HEK293 (cell line): ENCODE results near the gene ASAP2.
A peak's percentile ranks its signal among the peaks of the same experiment; 100 is the strongest.

Source experiments
- GFI1B ChIP-seq: fragments of 450-650 bp; formaldehyde crosslinking; IDR thresholded peaks from 2 replicates; pipeline ENCODE4 v1.5.1; 2016; ENCODE audit warnings: missing biosample characterization, missing genetic modification characterization
- GLI2 ChIP-seq: fragments of 450-650 bp; formaldehyde crosslinking; IDR thresholded peaks from 2 replicates; pipeline ENCODE4; 2017; ENCODE audit warnings: missing biosample characterization, missing genetic modification characterization, low read depth, borderline replicate concordance
- HOXD13 ChIP-seq: sonication (generic); formaldehyde crosslinking; IDR thresholded peaks from 2 replicates; pipeline ENCODE4 v1.8.0; 2022; ENCODE audit warnings: missing genetic modification reagents, borderline replicate concordance
- INSM2 ChIP-seq: fragments of 450-650 bp; formaldehyde crosslinking; IDR thresholded peaks from 2 replicates; pipeline ENCODE4 v1.5.1; 2016; ENCODE audit warnings: missing biosample characterization, missing genetic modification characterization
- KLF1 ChIP-seq: fragments of 450-650 bp; formaldehyde crosslinking; IDR thresholded peaks from 2 replicates; pipeline ENCODE4 v1.5.1; 2016; ENCODE audit warnings: missing biosample characterization, missing genetic modification characterization
- KLF10 ChIP-seq: fragments of 450-650 bp; IDR thresholded peaks from 2 replicates; pipeline ENCODE4 v1.5.1; 2018; ENCODE audit warnings: missing biosample characterization, mild to moderate bottlenecking, missing genetic modification characterization
- OSR2 ChIP-seq: fragments of 450-650 bp; formaldehyde crosslinking; IDR thresholded peaks from 2 replicates; pipeline ENCODE4 v1.5.1; 2016; ENCODE audit warnings: missing biosample characterization, missing genetic modification characterization
- RBAK ChIP-seq: fragments of 450-650 bp; formaldehyde crosslinking; IDR thresholded peaks from 2 replicates; pipeline ENCODE4 v1.5.1; 2016; ENCODE audit warnings: missing biosample characterization, missing genetic modification characterization
- SCRT1 ChIP-seq: fragments of 450-650 bp; formaldehyde crosslinking; IDR thresholded peaks from 2 replicates; pipeline ENCODE4 v1.5.1; 2016; ENCODE audit warnings: missing biosample characterization, missing genetic modification characterization, borderline replicate concordance
- SCRT2 ChIP-seq: fragments of 450-650 bp; formaldehyde crosslinking; IDR thresholded peaks from 2 replicates; pipeline ENCODE4 v1.5.1; 2016; ENCODE audit warnings: missing biosample characterization, missing genetic modification characterization
- SP3 ChIP-seq: fragments of 450-650 bp; formaldehyde crosslinking; IDR thresholded peaks from 2 replicates; pipeline ENCODE4 v1.5.1; 2016; ENCODE audit warnings: missing biosample characterization, missing genetic modification characterization
- WT1 ChIP-seq: fragments of 450-650 bp; formaldehyde crosslinking; IDR thresholded peaks from 2 replicates; pipeline ENCODE4 v1.5.1; 2016; ENCODE audit warnings: missing biosample characterization, missing genetic modification characterization
- YY1 ChIP-seq: fragments of 450-650 bp; formaldehyde crosslinking; IDR thresholded peaks from 2 replicates; pipeline ENCODE4 v1.5.1; 2018; ENCODE audit warnings: missing biosample characterization, missing genetic modification characterization
- ZBTB20 ChIP-seq: fragments of 450-650 bp; formaldehyde crosslinking; IDR thresholded peaks from 2 replicates; pipeline ENCODE4 v1.5.1; 2016; ENCODE audit warnings: missing biosample characterization, missing genetic modification characterization
- ZBTB7A ChIP-seq: fragments of 450-650 bp; formaldehyde crosslinking; IDR thresholded peaks from 2 replicates; pipeline ENCODE4 v1.5.1; 2016; ENCODE audit warnings: low read depth, missing biosample characterization, missing genetic modification characterization
- ZBTB8A ChIP-seq: fragments of 450-650 bp; formaldehyde crosslinking; IDR thresholded peaks from 2 replicates; pipeline ENCODE4 v1.5.1; 2016; ENCODE audit warnings: missing biosample characterization, missing genetic modification characterization
- ZNF10 ChIP-seq: fragments of 450-650 bp; formaldehyde crosslinking; IDR thresholded peaks from 2 replicates; pipeline ENCODE4 v1.5.1; 2017; ENCODE audit warnings: missing biosample characterization, missing genetic modification characterization
- ZNF114 ChIP-seq: fragments of 450-650 bp; formaldehyde crosslinking; IDR thresholded peaks from 2 replicates; pipeline ENCODE4 v1.5.0; 2017; ENCODE audit warnings: missing biosample characterization, missing genetic modification characterization
- ZNF16 ChIP-seq: fragments of 450-650 bp; formaldehyde crosslinking; IDR thresholded peaks from 2 replicates; pipeline ENCODE4 v1.5.1; 2016; ENCODE audit warnings: low read depth, missing biosample characterization, missing genetic modification characterization
- ZNF2 ChIP-seq: fragments of 450-650 bp; formaldehyde crosslinking; IDR thresholded peaks from 2 replicates; pipeline ENCODE4 v1.5.1; 2016; ENCODE audit warnings: missing biosample characterization, missing genetic modification characterization
- ZNF223 ChIP-seq: fragments of 450-650 bp; formaldehyde crosslinking; IDR thresholded peaks from 2 replicates; pipeline ENCODE4 v1.5.1; 2016; ENCODE audit warnings: missing biosample characterization, missing genetic modification characterization
- ZNF280C ChIP-seq: fragments of 450-650 bp; formaldehyde crosslinking; IDR thresholded peaks from 2 replicates; pipeline ENCODE4 v1.5.1; 2016; ENCODE audit warnings: missing biosample characterization, missing genetic modification characterization
- ZNF518A ChIP-seq: fragments of 450-650 bp; formaldehyde crosslinking; conservative IDR thresholded peaks from 2 replicates; pipeline ENCODE4 v1.5.1; 2016; ENCODE audit warnings: low read depth, missing biosample characterization, missing genetic modification characterization
- ZNF529 ChIP-seq: fragments of 450-650 bp; formaldehyde crosslinking; IDR thresholded peaks from 2 replicates; pipeline ENCODE4 v1.5.1; 2017; ENCODE audit warnings: missing genetic modification characterization, missing biosample characterization; ENCODE audit not compliant: insufficient replicate concordance
- ZNF530 ChIP-seq: fragments of 450-650 bp; formaldehyde crosslinking; IDR thresholded peaks from 2 replicates; pipeline ENCODE4 v1.5.1; 2016; ENCODE audit warnings: low read depth, missing biosample characterization, missing genetic modification characterization
- ZNF544 ChIP-seq: fragments of 450-650 bp; formaldehyde crosslinking; IDR thresholded peaks from 2 replicates; pipeline ENCODE4 v1.5.0; 2017; ENCODE audit warnings: missing biosample characterization, missing genetic modification characterization
- ZNF596 ChIP-seq: fragments of 450-650 bp; IDR thresholded peaks from 2 replicates; pipeline ENCODE4 v1.5.0; 2018; ENCODE audit warnings: missing biosample characterization, mild to moderate bottlenecking, missing genetic modification characterization, moderate library complexity
- ZNF76 ChIP-seq: fragments of 450-650 bp; formaldehyde crosslinking; IDR thresholded peaks from 2 replicates; pipeline ENCODE4; 2016; ENCODE audit warnings: low read depth, missing biosample characterization, missing genetic modification characterization, borderline replicate concordance
- ZNF768 ChIP-seq: fragments of 450-650 bp; formaldehyde crosslinking; IDR thresholded peaks from 2 replicates; pipeline ENCODE4 v1.5.1; 2018; ENCODE audit warnings: missing biosample characterization, mild to moderate bottlenecking, missing genetic modification characterization
- ZNF777 ChIP-seq: fragments of 450-650 bp; formaldehyde crosslinking; IDR thresholded peaks from 2 replicates; pipeline ENCODE4 v1.5.1; 2017; ENCODE audit warnings: missing biosample characterization, missing genetic modification characterization, borderline replicate concordance
- ZNF785 ChIP-seq: fragments of 450-650 bp; formaldehyde crosslinking; IDR thresholded peaks from 2 replicates; pipeline ENCODE4 v1.5.1; 2016; ENCODE audit warnings: missing biosample characterization, missing genetic modification characterization
- ZNF837 ChIP-seq: fragments of 450-650 bp; formaldehyde crosslinking; IDR thresholded peaks from 2 replicates; pipeline ENCODE4 v1.5.1; 2016; ENCODE audit warnings: missing biosample characterization, missing genetic modification characterization
- ZSCAN23 ChIP-seq: fragments of 450-650 bp; formaldehyde crosslinking; IDR thresholded peaks from 2 replicates; pipeline ENCODE4 v1.5.1; 2016; ENCODE audit warnings: missing biosample characterization, missing genetic modification characterization

ASAP2 gene

GRCh38 chr2:9205963-9206948 is at the start of gene ASAP2 (continued):
- no peak for TF ChIP-seq ZNF76 (tag by site-specific recombination)
- peak; percentile 35; the same call in 1 of the 2 replicates for TF ChIP-seq ZBTB20 (tag by site-specific recombination)
- TF ChIP-seq INSM2 (tag by site-specific recombination) = no peak
- no peak for TF ChIP-seq KLF1
- no peak for TF ChIP-seq RBAK (tag by site-specific recombination)
- TF ChIP-seq GLI2 = no peak
- no peak for TF ChIP-seq ZNF223 (tag by site-specific recombination)
- TF ChIP-seq ZNF544 = no peak
- TF ChIP-seq WT1 (tag by site-specific recombination) = no peak
- TF ChIP-seq ZSCAN23 (tag by site-specific recombination) = no peak
- TF ChIP-seq OSR2 (tag by site-specific recombination) = no peak
- no peak for TF ChIP-seq YY1 (tag by site-specific recombination)
- TF ChIP-seq SP3 (tag by site-specific recombination) = no peak
- TF ChIP-seq SCRT1 (tag by site-specific recombination) = no peak
- TF ChIP-seq GFI1B (tag by site-specific recombination) = no peak
- no peak for TF ChIP-seq ZNF837 (tag by site-specific recombination)
- TF ChIP-seq ZNF777 (tag by site-specific recombination) = no peak
- TF ChIP-seq ZNF529 (tag by site-specific recombination) = no peak
- TF ChIP-seq ZNF114 (tag by site-specific recombination) = no peak
- TF ChIP-seq ZNF768 (tag by site-specific recombination) = no peak
- TF ChIP-seq SCRT2 = no peak
- no peak for TF ChIP-seq ZBTB7A (tag by site-specific recombination)
- peak; percentile 92 for TF ChIP-seq KLF10 (tag by site-specific recombination)
- TF ChIP-seq ZBTB8A = peak; percentile 51; the same call in 1 of the 2 replicates
- no peak for TF ChIP-seq ZNF16
- TF ChIP-seq ZNF280C = no peak
- no peak for TF ChIP-seq ZNF785
- TF ChIP-seq ZNF596 = no peak
- no peak for TF ChIP-seq ZNF10 (tag by site-specific recombination)
- TF ChIP-seq ZNF518A (tag by site-specific recombination) = no peak
- TF ChIP-seq ZNF530 = no peak
- TF ChIP-seq ZNF2 (tag by site-specific recombination) = no peak
- TF ChIP-seq HOXD13 = no peak
